IMR-90 (cell line): Measurements from ENCODE around the gene SPNS2. TPM values are rescaled to one million over a fixed set of nuclear protein-coding genes. Genes with fewer than 3 reads are reported as not detected.
A peak's percentile ranks its signal among the peaks of the same experiment; 100 is the strongest.

Experiments used
- ATAC-seq: fragments of 200-7000 bp; cut with Tn5 transposase; 2 replicates; pipeline ENCODE4 v1.9.1; 2020; ENCODE audit warnings: low read depth, mild to moderate bottlenecking, moderate library complexity
- BruUV-seq: library from RNA; stranded (reverse); fragments of 400-500 nt; replicated peaks from 2 replicates; lab custom pipeline; 2021; lab: Mats Ljungman, UMichigan
- CTCF ChIA-PET: fragments of 300-600 bp; formaldehyde crosslinking; extraction: SDS; loops from one replicate; lab custom pipeline; 2021; ENCODE audit warnings: antibody characterized with exemption; lab: Yijun Ruan, JAX
- POLR2A ChIA-PET: fragments of 300-600 bp; sonication (Branson Sonifier 250); formaldehyde crosslinking; loops from one replicate; lab custom pipeline; 2022; ENCODE audit warnings: antibody characterized with exemption; ENCODE audit not compliant: unreplicated experiment; lab: Charles Lee
- DNase-seq: peaks from one replicate; pipeline ENCODE4 v3.0.0; 2013
- H2AFZ ChIP-seq: replicated peaks from 2 replicates; pipeline ENCODE3; 2013; ENCODE audit warnings: low read length, mild to moderate bottlenecking; ENCODE audit not compliant: poor library complexity
- H2AK5ac ChIP-seq: 2 replicates; pipeline ENCODE4 v1.6.1; 2013; ENCODE audit warnings: low read depth, low read length, inconsistent platforms
- H2AK9ac ChIP-seq: replicated peaks from 2 replicates; pipeline ENCODE3; 2013; ENCODE audit warnings: mild to moderate bottlenecking, low read depth, low read length, moderate library complexity; ENCODE audit not compliant: poor library complexity
- H2BK120ac ChIP-seq: 2 replicates; pipeline ENCODE4 v1.6.1; 2013; ENCODE audit warnings: low read depth, low read length, inconsistent platforms
- H2BK15ac ChIP-seq: 3 replicates; pipeline ENCODE4 v1.6.1; 2013; ENCODE audit warnings: low read depth, low read length, inconsistent platforms
- H2BK20ac ChIP-seq: 2 replicates; pipeline ENCODE4 v1.6.1; 2013; ENCODE audit warnings: low read depth, mild to moderate bottlenecking, inconsistent platforms, low read length, moderate library complexity
- H2BK5ac ChIP-seq: 2 replicates; pipeline ENCODE4 v1.6.1; 2013; ENCODE audit warnings: mild to moderate bottlenecking, low read depth, low read length, inconsistent platforms; ENCODE audit not compliant: poor library complexity, severe bottlenecking
- H3K14ac ChIP-seq: replicated peaks from 2 replicates; pipeline ENCODE4 v1.6.1; 2013; ENCODE audit warnings: low read depth, low read length, inconsistent platforms
- H3K18ac ChIP-seq: 2 replicates; pipeline ENCODE4 v1.6.1; 2013; ENCODE audit warnings: low read depth, low read length, control low read depth
- H3K23ac ChIP-seq: 2 replicates; pipeline ENCODE4 v1.6.1; 2013; ENCODE audit warnings: low read depth, low read length, inconsistent platforms
- H3K27ac ChIP-seq: 2 replicates; pipeline ENCODE4 v1.5.1; 2013; ENCODE audit warnings: mild to moderate bottlenecking, control low read depth, low read length; ENCODE audit not compliant: insufficient read depth
- H3K27me3 ChIP-seq: 2 replicates; pipeline ENCODE4 v1.6.1; 2013; ENCODE audit warnings: low read length; ENCODE audit not compliant: control insufficient read depth, insufficient read depth
- H3K36me3 ChIP-seq: 2 replicates; pipeline ENCODE4 v1.6.1; 2013; ENCODE audit warnings: low read length, mixed read lengths; ENCODE audit not compliant: control insufficient read depth, insufficient read depth
- H3K4ac ChIP-seq: 2 replicates; pipeline ENCODE4 v1.6.1; 2013; ENCODE audit warnings: low read depth, low read length, inconsistent platforms
- H3K4me1 ChIP-seq: 2 replicates; pipeline ENCODE4 v1.6.1; 2013; ENCODE audit warnings: low read length, mixed read lengths; ENCODE audit not compliant: control insufficient read depth, insufficient read depth
- H3K4me2 ChIP-seq: 2 replicates; pipeline ENCODE4 v1.6.1; 2013; ENCODE audit warnings: low read depth, mild to moderate bottlenecking, control low read depth, low read length, moderate library complexity
- H3K4me3 ChIP-seq: 2 replicates; pipeline ENCODE4 v1.5.1; 2013; ENCODE audit warnings: low read depth, mild to moderate bottlenecking, control low read depth, low read length, moderate library complexity; ENCODE audit not compliant: insufficient read depth
- H3K56ac ChIP-seq: 2 replicates; pipeline ENCODE4 v1.6.1; 2013; ENCODE audit warnings: low read length, inconsistent platforms; ENCODE audit not compliant: insufficient read depth; ENCODE audit errors: extremely low read depth
- H3K79me1 ChIP-seq, 2 experiments: 2 replicates each; pipeline ENCODE4 v1.6.1; 2013; ENCODE audit warnings: low read length in 2 of 2, inconsistent platforms in 1 of 2, low read depth in 1 of 2
- H3K9ac ChIP-seq: 2 replicates; pipeline ENCODE4 v1.6.1; 2013; ENCODE audit warnings: low read depth, low read length, control low read depth
- H3K9me1 ChIP-seq: 2 replicates; pipeline ENCODE4 v1.6.1; 2013; ENCODE audit warnings: low read length, inconsistent platforms; ENCODE audit not compliant: insufficient read depth
- H3K9me3 ChIP-seq: 2 replicates; pipeline ENCODE4 v1.6.1; 2013; ENCODE audit warnings: low read length; ENCODE audit not compliant: control insufficient read depth, insufficient read depth
- H4K20me1 ChIP-seq: 2 replicates; pipeline ENCODE4 v1.6.1; 2013; ENCODE audit warnings: low read length, inconsistent platforms; ENCODE audit not compliant: insufficient read depth
- H4K5ac ChIP-seq: 2 replicates; pipeline ENCODE4 v1.6.1; 2013; ENCODE audit warnings: mild to moderate bottlenecking, low read depth, low read length, control low read depth
- H4K8ac ChIP-seq, 2 experiments: 2 replicates each; pipeline ENCODE4 v1.6.1; 2013; ENCODE audit warnings: low read depth in 2 of 2, low read length in 2 of 2, control low read depth in 1 of 2, inconsistent platforms in 1 of 2
- H4K91ac ChIP-seq: 2 replicates; pipeline ENCODE4 v1.6.1; 2013; ENCODE audit warnings: low read depth, low read length, inconsistent platforms; ENCODE audit not compliant: insufficient read depth
- BHLHE40 ChIP-seq: fragments of 150-350 bp; IDR thresholded peaks from 2 replicates; pipeline ENCODE4 v1.6.1; 2016; ENCODE audit warnings: mild to moderate bottlenecking, low read depth, low read length
- CEBPB ChIP-seq: IDR thresholded peaks from 2 replicates; pipeline ENCODE4 v1.6.1; 2012; ENCODE audit warnings: low read depth, low read length, improper control_type of control experiment
- CHD1 ChIP-seq: IDR thresholded peaks from 2 replicates; pipeline ENCODE4 v1.6.1; 2012; ENCODE audit warnings: low read depth, low read length, improper control_type of control experiment
- FOS ChIP-seq: fragments of 150-350 bp; IDR thresholded peaks from 2 replicates; pipeline ENCODE4 v1.6.1; 2016; ENCODE audit warnings: low read depth, low read length
- MXI1 ChIP-seq: IDR thresholded peaks from 2 replicates; pipeline ENCODE4 v1.6.1; 2012; ENCODE audit warnings: low read depth, mild to moderate bottlenecking, low read length, moderate library complexity, borderline replicate concordance
- RCOR1 ChIP-seq: IDR thresholded peaks from 2 replicates; pipeline ENCODE4 v1.6.1; 2012; ENCODE audit warnings: mild to moderate bottlenecking, low read length, improper control_type of control experiment; ENCODE audit not compliant: insufficient replicate concordance
- RFX5 ChIP-seq: IDR thresholded peaks from 2 replicates; pipeline ENCODE4 v1.8.0; 2012; ENCODE audit warnings: low read depth, mild to moderate bottlenecking, low read length, moderate library complexity
- WGBS, 2 experiments: methylation state at CpG; one replicate each; pipeline versions ENCODE4 v1.1.5 to v1.1.7; 2013; ENCODE audit warnings: missing lambda C conversion rate in 2 of 2; ENCODE audit not compliant: insufficient read length in 1 of 2; ENCODE audit errors: extremely low coverage in 2 of 2; 5-methylcytosine and 5-hydroxymethylcytosine counted together
- dilution Hi-C: fragments of 300-500 bp; cut with HindIII; formaldehyde crosslinking; loops from one replicate; pipeline ENCODE4 v1.14.3; 2018; ENCODE audit warnings: low sequenced_read_pairs; ENCODE audit not compliant: unreplicated experiment
- in situ Hi-C: fragments of 300-500 bp; cut with MboI; formaldehyde crosslinking; loops from 3 replicates; pipeline ENCODE4 v1.14.3; 2019; ENCODE audit warnings: low sequenced_read_pairs, inconsistent platforms, mixed read lengths
- intact Hi-C: fragments of 100-400 bp; cut with micrococcal nuclease; formaldehyde crosslinking; loops from 2 replicates; pipeline ENCODE4 v1.10.0; 2022
- polyA plus RNA-seq, 3 experiments: library from polyadenylated mRNA; depleted of rRNA; stranded (reverse); fragments of >200 nt; gene quantifications; 2 replicates each; pipeline ENCODE4 v1.2.3, GENCODE V29; 2012; ENCODE audit warnings: low replicate concordance in 1 of 3
- total RNA-seq: library from RNA; depleted of rRNA; stranded (reverse); fragments of >200 nt; gene quantifications from 2 replicates; pipeline ENCODE4 v1.2.3, GENCODE V29; 2012
- TF ChIP-seq, protein P1 (sequence below): conservative IDR thresholded peaks from 2 replicates; pipeline ENCODE4 v1.5.1; 2012; ENCODE audit warnings: mild to moderate bottlenecking, low read depth, low read length, improper control_type of control experiment
- TF ChIP-seq, protein P2 (sequence below): fragments of 150-350 bp; IDR thresholded peaks from 2 replicates; pipeline ENCODE4 v1.6.1; 2017; ENCODE audit warnings: mild to moderate bottlenecking, antibody characterized with exemption, low read length, low read depth

Gene SPNS2
- total and polyA plus RNA-seq, 2 of the 4 experiments (the other 2 are of a cell fraction), result under 0.01 TPM; not detected in 1

DNA sequence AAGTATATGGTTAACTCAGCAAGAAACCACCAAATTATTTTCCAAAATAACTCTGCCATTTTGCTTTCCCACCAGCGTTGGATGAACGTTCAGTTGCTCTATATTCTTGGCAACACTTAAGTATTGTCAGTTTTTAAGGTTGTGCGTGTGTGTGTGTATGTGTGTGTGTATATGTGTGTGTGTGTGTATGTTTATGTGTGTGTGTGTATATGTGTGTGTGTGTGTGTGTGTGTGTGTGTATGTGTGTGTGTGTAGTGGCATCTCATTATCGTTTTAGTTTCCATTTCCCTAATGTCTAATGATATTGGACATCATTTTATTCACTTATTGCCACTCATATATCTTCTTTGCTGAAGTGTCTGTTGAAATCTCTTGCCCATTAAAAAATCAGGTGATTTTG lies 74.4 kb downstream of the SPNS2 start:
- peaks cover 1% of the 10 kb centered on the region; the same call in 1 of the 2 replicates for H3K4me1 ChIP-seq
- no peak overlapping the region for H3K4me3 ChIP-seq
- no peak overlapping the region for H4K91ac ChIP-seq
- H2AFZ ChIP-seq, result no peak overlapping the region
- POLR2A ChIA-PET, result no interaction called here
- no peak overlapping the region for H4K8ac ChIP-seq
- peaks cover 42% of the 10 kb centered on the region for H3K27me3 ChIP-seq
- no peak overlapping the region for H3K4ac ChIP-seq
- H4K5ac ChIP-seq, result no peak overlapping the region
- dilution Hi-C loops (no loop called here), intact Hi-C loops (no loop called here), in situ Hi-C loops (loop anchor here (10.0 kb wide), 1 partner anchor 312 kb away; no protein-coding TSS in a partner anchor)
- H2BK5ac ChIP-seq, result peak overlapping the region; percentile 62
- no peaks in the 10 kb centered on the region for H3K79me1 ChIP-seq
- H3K14ac ChIP-seq, result no peak overlapping the region
- no peak overlapping the region for H3K9ac ChIP-seq
- no peak for ATAC-seq
- CTCF ChIA-PET, result no interaction called here
- H3K23ac ChIP-seq, result no peak overlapping the region
- no peaks in the 10 kb centered on the region for H3K36me3 ChIP-seq
- H3K18ac ChIP-seq, result no peak overlapping the region
- H3K9me1 ChIP-seq, result no peaks in the 10 kb centered on the region
- no peak overlapping the region for H2BK15ac ChIP-seq
- no peak overlapping the region for H2BK120ac ChIP-seq
- no peak overlapping the region for H3K56ac ChIP-seq
- TF ChIP-seq FOS (no peak), CEBPB (no peak), RCOR1 (no peak), CHD1 (no peak), RFX5 (no peak), BHLHE40 (no peak), MXI1 (no peak)
- TF ChIP-seq, protein P1, sequence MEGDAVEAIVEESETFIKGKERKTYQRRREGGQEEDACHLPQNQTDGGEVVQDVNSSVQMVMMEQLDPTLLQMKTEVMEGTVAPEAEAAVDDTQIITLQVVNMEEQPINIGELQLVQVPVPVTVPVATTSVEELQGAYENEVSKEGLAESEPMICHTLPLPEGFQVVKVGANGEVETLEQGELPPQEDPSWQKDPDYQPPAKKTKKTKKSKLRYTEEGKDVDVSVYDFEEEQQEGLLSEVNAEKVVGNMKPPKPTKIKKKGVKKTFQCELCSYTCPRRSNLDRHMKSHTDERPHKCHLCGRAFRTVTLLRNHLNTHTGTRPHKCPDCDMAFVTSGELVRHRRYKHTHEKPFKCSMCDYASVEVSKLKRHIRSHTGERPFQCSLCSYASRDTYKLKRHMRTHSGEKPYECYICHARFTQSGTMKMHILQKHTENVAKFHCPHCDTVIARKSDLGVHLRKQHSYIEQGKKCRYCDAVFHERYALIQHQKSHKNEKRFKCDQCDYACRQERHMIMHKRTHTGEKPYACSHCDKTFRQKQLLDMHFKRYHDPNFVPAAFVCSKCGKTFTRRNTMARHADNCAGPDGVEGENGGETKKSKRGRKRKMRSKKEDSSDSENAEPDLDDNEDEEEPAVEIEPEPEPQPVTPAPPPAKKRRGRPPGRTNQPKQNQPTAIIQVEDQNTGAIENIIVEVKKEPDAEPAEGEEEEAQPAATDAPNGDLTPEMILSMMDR, result no peak
- TF ChIP-seq, protein P2, sequence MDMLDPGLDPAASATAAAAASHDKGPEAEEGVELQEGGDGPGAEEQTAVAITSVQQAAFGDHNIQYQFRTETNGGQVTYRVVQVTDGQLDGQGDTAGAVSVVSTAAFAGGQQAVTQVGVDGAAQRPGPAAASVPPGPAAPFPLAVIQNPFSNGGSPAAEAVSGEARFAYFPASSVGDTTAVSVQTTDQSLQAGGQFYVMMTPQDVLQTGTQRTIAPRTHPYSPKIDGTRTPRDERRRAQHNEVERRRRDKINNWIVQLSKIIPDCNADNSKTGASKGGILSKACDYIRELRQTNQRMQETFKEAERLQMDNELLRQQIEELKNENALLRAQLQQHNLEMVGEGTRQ, result no peak
- H2AK9ac ChIP-seq, result no peak overlapping the region
- H3K27ac ChIP-seq, result no peak overlapping the region
- no peak overlapping the region for H2BK20ac ChIP-seq
- whole genome bisulfite sequencing, 2 experiments, result 100% methylated on average over 1 of the region's 4 CpGs; no CpG with 5 or more reads in 1 of the 2 experiments
- H4K20me1 ChIP-seq, result no peaks in the 10 kb centered on the region
- no peak overlapping the region for H2AK5ac ChIP-seq
- DNase-seq, result no peak
- H3K9me3 ChIP-seq, result no peaks in the 10 kb centered on the region
- BruUV-seq, result no TSS peak
- no peak overlapping the region for H3K4me2 ChIP-seq
